Measurements from ENCODE around the gene B2M. TPM values are rescaled to one million over a fixed set of nuclear protein-coding genes. Genes with fewer than 3 reads are reported as not detected.

B2M gene
- total and polyA plus RNA-seq, 2 of the 8 experiments (the other 6 are each of a cell fraction or from before 2014, with no cell fraction given): 78.9 to 907 TPM

DNA sequence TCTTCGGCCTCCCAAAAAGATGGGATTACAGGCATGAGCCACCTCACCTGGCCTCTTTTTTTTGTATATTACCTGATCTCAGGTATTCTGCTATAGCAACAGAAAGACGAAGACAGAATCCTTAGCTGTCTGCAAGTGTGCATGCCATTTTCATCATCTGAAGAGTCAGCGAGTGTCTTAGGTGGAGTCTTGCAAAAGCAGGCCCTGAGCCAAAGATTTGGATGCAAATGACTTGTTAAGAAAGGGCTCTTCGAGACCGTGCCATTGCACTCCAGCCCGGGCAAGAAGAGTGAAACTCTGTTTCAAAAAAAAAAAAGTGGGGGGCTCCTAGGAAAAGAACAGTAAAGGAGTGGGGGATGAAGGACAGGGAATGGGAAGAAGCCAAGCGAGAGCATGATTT lies 14.8 kb downstream of the B2M start (continued):
- TF ChIP-seq TEAD4 (IDR thresholded peaks at IDR 0.05; ENCODE audit: low read depth, low read length) (no peak), SP2 (IDR thresholded peaks at IDR 0.05; ENCODE audit: low read length) (no peak), CHD2 (IDR thresholded peaks at IDR 0.05; ENCODE audit: low read length) (no peak)

Data from H1 (cell line).